Right lobe of liver (tissue), 6 donors: ENCODE results near the gene ACSF2. TPM values are rescaled to one million over a fixed set of nuclear protein-coding genes. Genes with fewer than 3 reads are reported as not detected.
"Not testable (repeated sequence)": the region's sequence is repeated elsewhere in the genome, so short reads cannot be mapped to it uniquely, and the experiment has no call there.

Source experiments
- ATAC-seq, 4 donors: fragments of 200-7000 bp; cut with Tn5 transposase; one replicate each; pipeline ENCODE4 v1.9.1; 2020; ENCODE audit warnings: mild to moderate bottlenecking in 4 of 4, moderate library complexity in 4 of 4
- DNase-seq, 3 donors: peaks; one replicate each; pipeline ENCODE4 v3.0.0-alpha.2; 2020
- H3K27ac ChIP-seq, 3 donors: fragments of 200-600 bp; one replicate each; pipeline ENCODE4 v1.8.0; 2022
- H3K27me3 ChIP-seq, 2 donors: fragments of 200-600 bp; one replicate each; pipeline ENCODE4 v1.8.0; 2022
- H3K36me3 ChIP-seq, 4 donors: fragments of 200-600 bp; sonication (generic) in 1 of 4; one replicate each; pipeline versions ENCODE4 v1.5.1 to v1.8.0; 2017 to 2022; ENCODE audit warnings: control low read depth in 1 of 4
- H3K4me1 ChIP-seq, 4 donors: fragments of 200-600 bp; sonication (generic) in 1 of 4; one replicate each; pipeline versions ENCODE4 v1.5.1 to v1.8.0; 2017 to 2022; ENCODE audit warnings: control low read depth in 1 of 4
- H3K4me3 ChIP-seq, 3 donors: fragments of 200-600 bp; one replicate each; pipeline ENCODE4 v1.8.0; 2022
- H3K9me3 ChIP-seq, 4 donors: fragments of 200-600 bp; sonication (generic) in 1 of 4; one replicate each; pipeline versions ENCODE4 v1.5.1 to v1.8.0; 2017 to 2022; ENCODE audit warnings: control low read depth in 1 of 4
- CTCF ChIP-seq, 4 donors: fragments of 200-600 bp in 3 of 4; fragments of 450-650 bp in 1 of 4; IDR thresholded peaks; one replicate each; pipeline versions ENCODE4 v1.5.1 to v1.8.0; 2016 to 2022; ENCODE audit warnings: antibody characterized with exemption in 4 of 4, mild to moderate bottlenecking in 2 of 4
- POLR2A ChIP-seq: fragments of 450-650 bp; IDR thresholded peaks from one replicate; pipeline ENCODE4 v1.6.1; 2017; ENCODE audit warnings: antibody characterized with exemption, mild to moderate bottlenecking
- WGBS: methylation state at CpG from one replicate; pipeline ENCODE4 v1.1.6; 2018; ENCODE audit warnings: low coverage, low lambda C conversion rate; ENCODE audit not compliant: insufficient coverage; ENCODE audit errors: missing lambda C conversion rate; 5-methylcytosine and 5-hydroxymethylcytosine counted together
- intact Hi-C, 2 donors: fragments of 100-400 bp; cut with DNase I; formaldehyde crosslinking; loops; one replicate each; pipeline versions ENCODE4 v1.11.2 to v1.14.1; 2022
- total RNA-seq, 6 experiments: library from RNA; depleted of rRNA in 2 of 6; stranded (reverse); fragments of >200 nt in 2 of 6; fragmentation: NEBNext Ultra II Directional in 3 of 6; extraction: Animal tissue kit (Norgen Biotek cat#: 25700) in 3 of 6; gene quantifications; one replicate each; pipeline versions ENCODE4 v1.1.0 to v1.2.4, GENCODE V29; 2016 to 2023
- donor health status: DM: no; HTN: yes; CAD: no.
- donor health status: DM: no; HTN: no; CAD: no.
- donor health status: DM: no; HTN: no; CAD: no.
- donor health status: DM: no; HTN: yes; CAD: no.
- donor health status: DM: no; HTN: yes; CAD: no.

Gene ACSF2
- total RNA-seq, 6 experiments from 2014 or later = 25.1 to 60.9 (median 36.9) TPM

DNA sequence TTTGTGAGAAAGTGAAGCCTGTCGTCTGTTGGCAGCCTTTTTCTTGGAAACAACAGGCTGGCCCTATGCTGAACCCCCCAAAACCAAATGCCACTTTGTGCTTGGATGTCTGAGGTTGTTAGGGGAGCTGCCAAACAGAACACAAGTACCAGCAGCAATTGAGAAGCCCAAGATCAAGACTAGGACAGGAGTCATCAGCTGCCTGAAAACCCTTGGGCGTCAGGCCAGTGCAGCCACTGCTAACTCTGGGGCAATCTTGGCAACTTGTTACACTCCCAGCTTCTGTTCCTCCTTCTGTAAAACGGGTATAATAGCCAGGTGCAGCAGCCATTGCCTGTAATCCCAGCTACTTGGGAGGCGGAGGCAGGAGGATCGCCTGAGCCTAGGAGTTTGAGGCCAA, 19.4 kb upstream of the ACSF2 start:
- intact Hi-C loops = no loop called here
- peaks cover 0 to 7% (median 2%) of the 10 kb centered on the region in 4 donors for H3K4me1 ChIP-seq

GRCh38 chr17:50407921-50408320, 18.1 kb upstream of the ACSF2 start:
- no peak for TF ChIP-seq CTCF (IDR thresholded peaks at IDR 0.05)
- no peak for TF ChIP-seq POLR2A
- Histone ChIP-seq H3K4me1 (peaks cover 0 to 7% (median 2%) of the 10 kb centered on the region in 4 donors), H3K27me3 (no peaks in the 10 kb centered on the region), H3K4me3 (no peak overlapping the region), H3K27ac (no peak overlapping the region), H3K9me3 (no peaks in the 10 kb centered on the region), H3K36me3 (no peaks in the 10 kb centered on the region)
- WGBS = 91% methylated on average over 3 of the region's 4 CpGs
- intact Hi-C loops = no loop called here
- ATAC-seq (no peak), DNase-seq (no peak)

More for the DNA sequence above, 19.4 kb upstream of the ACSF2 start:
- Histone ChIP-seq H3K4me3 (no peak overlapping the region), H3K9me3 (no peaks in the 10 kb centered on the region), H3K27me3 (no peaks in the 10 kb centered on the region), H3K36me3 (no peaks in the 10 kb centered on the region), H3K27ac (no peak overlapping the region)
- no peak for TF ChIP-seq CTCF (IDR thresholded peaks at IDR 0.05)
- TF ChIP-seq POLR2A = no peak
- ATAC-seq (no peak), DNase-seq (no peak)
- 37% methylated on average over 2 of the region's 5 CpGs for WGBS

- Histone ChIP-seq H3K4me3 (no peak overlapping the region), H3K9me3 (no peaks in the 10 kb centered on the region), H3K36me3 (no peaks in the 10 kb centered on the region), H3K27ac (no peak overlapping the region), H3K27me3 (no peaks in the 10 kb centered on the region), H3K4me1 (peaks cover 0 to 7% (median 2%) of the 10 kb centered on the region in 4 donors)
- ATAC-seq = no peak
- intact Hi-C loops = no loop called here
- DNase-seq = no peak
- TF ChIP-seq CTCF (IDR thresholded peaks at IDR 0.05) (no peak), POLR2A (no peak)
- 83% methylated on average over 4 of the region's 4 CpGs for WGBS
Observed at GRCh38 chr17:50412188-50412732, 13.8 kb upstream of the ACSF2 start.

- no peak for DNase-seq
- intact Hi-C loops = no loop called here
- Histone ChIP-seq H3K27ac (no peak overlapping the region), H3K4me3 (no peak overlapping the region), H3K27me3 (no peaks in the 10 kb centered on the region), H3K4me1 (peaks cover 0 to 7% (median 2%) of the 10 kb centered on the region in 4 donors), H3K9me3 (no peaks in the 10 kb centered on the region), H3K36me3 (no peaks in the 10 kb centered on the region)
- ATAC-seq = no peak
- TF ChIP-seq POLR2A (no peak), CTCF (IDR thresholded peaks at IDR 0.05) (no peak)
- 75% methylated on average over 3 of the region's 3 CpGs for WGBS
Observed at GRCh38 chr17:50414808-50415207, 11.2 kb upstream of the ACSF2 start.

GRCh38 chr17:50419577-50419976, 6.4 kb upstream of the ACSF2 start:
- H3K4me1 ChIP-seq = peaks cover 0 to 25% (median 10%) of the 10 kb centered on the region in 4 donors
- H3K9me3 ChIP-seq, DNase-seq, H3K4me3 ChIP-seq, H3K27me3 ChIP-seq, intact Hi-C loops, H3K36me3 ChIP-seq, ATAC-seq, H3K27ac ChIP-seq: not testable (repeated sequence)
- 96% methylated on average over 4 of the region's 10 CpGs for WGBS
